Endothelial cell of umbilical vein (primary cell): ENCODE results near the gene GCM1. TPM values are rescaled to one million over a fixed set of nuclear protein-coding genes. Genes with fewer than 3 reads are reported as not detected.

Source experiments
- BruUV-seq: library from RNA; stranded (reverse); fragments of 400-500 nt; replicated peaks from 2 replicates; lab custom pipeline; 2021; lab: Mats Ljungman, UMichigan
- CTCF ChIA-PET: fragments of 300-600, 350-600 bp; sonication (Branson Sonifier 250); formaldehyde crosslinking; loops from one replicate; lab custom pipeline; 2021; ENCODE audit warnings: antibody characterized with exemption, inconsistent platforms; lab: Charles Lee
- POLR2A ChIA-PET: fragments of 300-600, 350-600 bp; sonication (Branson Sonifier 250); formaldehyde crosslinking; loops from one replicate; lab custom pipeline; 2021; ENCODE audit warnings: antibody characterized with exemption, inconsistent platforms; lab: Charles Lee
- DNase-seq: peaks from one replicate; pipeline ENCODE4 v3.0.0-alpha.2; 2011; ENCODE audit warnings: low read depth, low spot score
- FAIRE-seq: peaks from 2 replicates; lab custom pipeline; 2011; peaks lifted over from hg19 to GRCh38; lab: Jason Lieb, UNC
- H2AFZ ChIP-seq: 2 replicates; pipeline ENCODE4 v1.6.0; 2012; ENCODE audit warnings: low read depth, low read length, control low read depth, inconsistent platforms
- H3K27ac ChIP-seq: 2 replicates; pipeline ENCODE4 v1.5.1; 2011; ENCODE audit warnings: low read depth, mild to moderate bottlenecking, control low read depth, low read length, moderate library complexity; ENCODE audit not compliant: insufficient read depth
- H3K27me3 ChIP-seq, 2 experiments: 2 replicates each; pipeline versions ENCODE4 v1.6.0 to v1.6.1; 2011; ENCODE audit warnings: low read length in 2 of 2, mixed read lengths in 1 of 2; ENCODE audit not compliant: control insufficient read depth in 2 of 2, insufficient read depth in 2 of 2
- H3K36me3 ChIP-seq, 2 experiments: 2 replicates in 1 of 2; 3 replicates in 1 of 2; pipeline ENCODE4 v1.5.1; 2011; ENCODE audit warnings: low read length in 2 of 2, mild to moderate bottlenecking in 1 of 2, moderate library complexity in 1 of 2; ENCODE audit not compliant: control insufficient read depth in 2 of 2, insufficient read depth in 2 of 2; ENCODE audit errors: extremely low read depth in 1 of 2
- H3K4me1 ChIP-seq: 3 replicates; pipeline ENCODE4 v1.5.1; 2011; ENCODE audit warnings: mild to moderate bottlenecking, low read length; ENCODE audit not compliant: control insufficient read depth, insufficient read depth; ENCODE audit errors: extremely low read depth
- H3K4me2 ChIP-seq: 2 replicates; pipeline ENCODE4 v1.6.1; 2011; ENCODE audit warnings: low read length, control low read depth, mixed read lengths; ENCODE audit not compliant: insufficient read depth
- H3K4me3 ChIP-seq, 3 experiments: fragments of 200-600 bp in 1 of 3; sonication (generic), shearing (Covaris generic) in 1 of 3; replicated peaks in 1 of 3; 2 replicates each; pipeline ENCODE4 v1.5.1; 2011 to 2016; ENCODE audit warnings: control low read depth in 3 of 3, low read length in 3 of 3, mild to moderate bottlenecking in 2 of 3, inconsistent platforms in 1 of 3, low read depth in 1 of 3, moderate library complexity in 1 of 3; ENCODE audit not compliant: insufficient read depth in 1 of 3
- H3K79me2 ChIP-seq: 2 replicates; pipeline ENCODE4 v1.6.0; 2012; ENCODE audit warnings: low read length, inconsistent platforms; ENCODE audit not compliant: control insufficient read depth, insufficient read depth
- H3K9ac ChIP-seq: replicated peaks from 2 replicates; pipeline ENCODE3; 2011; ENCODE audit warnings: low read length, control low read depth; ENCODE audit not compliant: insufficient read depth; ENCODE audit errors: extremely low read depth
- H3K9me1 ChIP-seq: replicated peaks from 3 replicates; pipeline ENCODE4 v1.6.0; 2011; ENCODE audit warnings: mild to moderate bottlenecking, low read length; ENCODE audit not compliant: control insufficient read depth, insufficient read depth; ENCODE audit errors: extremely low read depth
- H3K9me3 ChIP-seq: replicated peaks from 2 replicates; pipeline ENCODE4 v1.5.1; 2012; ENCODE audit warnings: low read length, inconsistent platforms; ENCODE audit not compliant: control insufficient read depth, insufficient read depth
- H4K20me1 ChIP-seq: replicated peaks from 2 replicates; pipeline ENCODE3; 2011; ENCODE audit warnings: mild to moderate bottlenecking, low read length; ENCODE audit not compliant: control insufficient read depth, insufficient read depth; ENCODE audit errors: extremely low read depth
- EZH2 ChIP-seq: IDR thresholded peaks from 2 replicates; pipeline ENCODE4 v1.6.1; 2012; ENCODE audit warnings: borderline replicate concordance, low read depth, mild to moderate bottlenecking, moderate library complexity, low read length, inconsistent platforms; ENCODE audit not compliant: severe bottlenecking
- FOS ChIP-seq: IDR thresholded peaks from 2 replicates; pipeline ENCODE4 v1.6.1; 2011; ENCODE audit warnings: mild to moderate bottlenecking, low read length, moderate library complexity, borderline replicate concordance; ENCODE audit not compliant: insufficient read depth
- MYC ChIP-seq: IDR thresholded peaks from one replicate; pipeline ENCODE4 v1.6.1; 2011; ENCODE audit warnings: mild to moderate bottlenecking, low read depth, low read length
- POLR2A ChIP-seq: IDR thresholded peaks from 2 replicates; pipeline ENCODE4 v1.6.1; 2012; ENCODE audit warnings: low read depth, mild to moderate bottlenecking, control low read depth, low read length
- dilution Hi-C: fragments of 300-500 bp; cut with MboI; formaldehyde crosslinking; loops from one replicate; pipeline ENCODE4 v1.15.0; 2019; ENCODE audit warnings: low sequenced_read_pairs; ENCODE audit not compliant: extremely low pct_ligation_motif_present
- intact Hi-C: fragments of 100-400 bp; cut with micrococcal nuclease; formaldehyde crosslinking; loops from one replicate; pipeline ENCODE4 v1.10.0; 2022
- polyA plus RNA-seq, 4 experiments: library from polyadenylated mRNA; depleted of rRNA in 3 of 4; stranded (reverse) in 3 of 4; unstranded in 1 of 4; fragments of >200 nt; gene quantifications; 2 replicates each; pipeline versions ENCODE4 v1.2.1 to v1.2.3, GENCODE V29; 2011 to 2012; ENCODE audit warnings: missing spikeins in 1 of 4
- total RNA-seq: library from RNA; stranded (reverse); gene quantifications from 2 replicates; pipeline ENCODE4 v1.2.3, GENCODE V29; 2021

Gene GCM1
- total and polyA plus RNA-seq, 2 donors (not counting 3 experiments of a cell fraction or from before 2014, with no cell fraction given): not detected

- dilution Hi-C loops: no loop called here
- no peak for FAIRE-seq
Measured at GRCh38 chr6:53119772-53120409, 28.8 kb downstream of the GCM1 start.

GRCh38 chr6:53119349-53119748 is 29.3 kb downstream of the GCM1 start:
- Histone ChIP-seq H2AFZ (no peak overlapping the region), H3K36me3 (no peaks in the 10 kb centered on the region), H3K79me2 (no peaks in the 10 kb centered on the region), H3K9ac (no peak overlapping the region), H3K9me3 (no peaks in the 10 kb centered on the region), H4K20me1 (no peaks in the 10 kb centered on the region), H3K27me3 (no peaks in the 10 kb centered on the region), H3K9me1 (no peaks in the 10 kb centered on the region), H3K4me2 (no peak overlapping the region), H3K4me1 (no peaks in the 10 kb centered on the region), H3K27ac (no peak overlapping the region), H3K4me3 (no peak overlapping the region)
- intact Hi-C loops (no loop called here), dilution Hi-C loops (no loop called here)
- TF ChIP-seq POLR2A: no peak
- no peak for TF ChIP-seq EZH2
- no peak for TF ChIP-seq MYC
- ChIA-PET CTCF (interaction anchor here (1.9 kb wide), 1 partner anchor 12 kb away, joined by 5 read pairs; no protein-coding TSS in a partner anchor), POLR2A (no interaction called here)
- no TSS peak for BruUV-seq
- no peak for DNase-seq
- FAIRE-seq: no peak

More at GRCh38 chr6:53119772-53120409, 28.8 kb downstream of the GCM1 start:
- H3K79me2 ChIP-seq: no peaks in the 10 kb centered on the region
- POLR2A ChIA-PET: no interaction called here
- H3K36me3 ChIP-seq: no peaks in the 10 kb centered on the region
- no peak overlapping the region for H3K4me2 ChIP-seq
- no peak overlapping the region for H3K4me3 ChIP-seq
- H3K9ac ChIP-seq: no peak overlapping the region
- CTCF ChIA-PET: interaction anchor here (1.9 kb wide), 1 partner anchor 12 kb away, joined by 5 read pairs; no protein-coding TSS in a partner anchor
- intact Hi-C loops: no loop called here
- no peaks in the 10 kb centered on the region for H3K9me3 ChIP-seq
- no peak for DNase-seq
- no peaks in the 10 kb centered on the region for H3K4me1 ChIP-seq
- H3K9me1 ChIP-seq: no peaks in the 10 kb centered on the region
- no TSS peak for BruUV-seq
- H3K27ac ChIP-seq: no peak overlapping the region
- TF ChIP-seq FOS: no peak
- H2AFZ ChIP-seq: no peak overlapping the region
- no peaks in the 10 kb centered on the region for H4K20me1 ChIP-seq
- H3K27me3 ChIP-seq: no peaks in the 10 kb centered on the region
